Activated naive CD4-positive, alpha-beta T cell treated with Interleukin-2 at 50 U/mL for 16 hours (primary cell): Measurements from ENCODE around the gene SLC2A4RG.

Experiments
- DNase-seq: peaks from one replicate; pipeline ENCODE4 v3.0.0-alpha.2; 2020

Gene SLC2A4RG

GRCh38 chr20:63778034-63778752, 38.6 kb downstream of the SLC2A4RG start:
- DNase-seq, result no peak

GRCh38 chr20:63778857-63779256, 39.3 kb downstream of the SLC2A4RG start:
- no peak for DNase-seq

GRCh38 chr20:63781181-63781580, 41.6 kb downstream of the SLC2A4RG start:
- DNase-seq, result no peak

- DNase-seq, result peak; percentile 29
Observed at GRCh38 chr20:63782051-63782471, 42.5 kb downstream of the SLC2A4RG start.

GRCh38 chr20:63782521-63782971, 43.0 kb downstream of the SLC2A4RG start:
- DNase-seq, result peak; percentile 26

- no peak for DNase-seq
Observed at GRCh38 chr20:63783970-63784369, 44.4 kb downstream of the SLC2A4RG start.

- no peak for DNase-seq
Observed at GRCh38 chr20:63785691-63786131, 46.1 kb downstream of the SLC2A4RG start.

- DNase-seq, result no peak
Observed at GRCh38 chr20:63787302-63787701, 47.7 kb downstream of the SLC2A4RG start.

- no peak for DNase-seq
Observed at GRCh38 chr20:63787749-63788148, 48.2 kb downstream of the SLC2A4RG start.

- DNase-seq, result no peak
Observed at GRCh38 chr20:63789836-63790571, 50.4 kb downstream of the SLC2A4RG start.

- DNase-seq, result no peak
Observed at GRCh38 chr20:63790572-63791168, 51.1 kb downstream of the SLC2A4RG start.

- no peak for DNase-seq
Observed at GRCh38 chr20:63791497-63792156, 52.1 kb downstream of the SLC2A4RG start.

GRCh38 chr20:63792866-63793265, 53.3 kb downstream of the SLC2A4RG start:
- no peak for DNase-seq
